ENCODE results near the gene NIPA2. TPM values are rescaled to one million over a fixed set of nuclear protein-coding genes. Genes with fewer than 3 reads are reported as not detected.

Gene NIPA2
- total RNA-seq, 2 donors from 2014 or later, result 28.1 to 34.3 TPM

DNA sequence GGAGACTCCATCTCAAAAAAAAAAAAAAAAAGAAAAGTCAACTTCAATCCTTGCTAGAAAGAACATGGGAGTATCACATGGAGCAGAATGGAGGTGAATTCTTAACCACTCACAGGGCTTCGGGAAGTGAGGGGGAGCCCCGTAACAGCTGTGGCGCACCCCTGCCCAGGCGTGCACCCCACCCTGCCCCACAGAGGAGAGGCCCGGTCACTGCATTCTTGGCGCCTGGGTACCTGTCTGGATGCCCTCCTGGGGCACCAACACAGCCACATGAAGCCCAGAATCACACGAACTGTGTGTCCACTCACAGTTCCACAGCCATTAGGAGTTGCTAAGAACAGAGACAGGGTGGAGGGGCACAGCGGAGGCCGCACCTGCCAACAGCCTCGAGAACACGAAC, 51.8 kb downstream of the NIPA2 start:
- DNase-seq (ENCODE audit: low spot score), result no peak
- H3K27me3 ChIP-seq, result no peaks in the 10 kb centered on the region
- H3K4me3 ChIP-seq, result no peak overlapping the region
- H3K27ac ChIP-seq, result no peak overlapping the region
- TF ChIP-seq, protein P1, sequence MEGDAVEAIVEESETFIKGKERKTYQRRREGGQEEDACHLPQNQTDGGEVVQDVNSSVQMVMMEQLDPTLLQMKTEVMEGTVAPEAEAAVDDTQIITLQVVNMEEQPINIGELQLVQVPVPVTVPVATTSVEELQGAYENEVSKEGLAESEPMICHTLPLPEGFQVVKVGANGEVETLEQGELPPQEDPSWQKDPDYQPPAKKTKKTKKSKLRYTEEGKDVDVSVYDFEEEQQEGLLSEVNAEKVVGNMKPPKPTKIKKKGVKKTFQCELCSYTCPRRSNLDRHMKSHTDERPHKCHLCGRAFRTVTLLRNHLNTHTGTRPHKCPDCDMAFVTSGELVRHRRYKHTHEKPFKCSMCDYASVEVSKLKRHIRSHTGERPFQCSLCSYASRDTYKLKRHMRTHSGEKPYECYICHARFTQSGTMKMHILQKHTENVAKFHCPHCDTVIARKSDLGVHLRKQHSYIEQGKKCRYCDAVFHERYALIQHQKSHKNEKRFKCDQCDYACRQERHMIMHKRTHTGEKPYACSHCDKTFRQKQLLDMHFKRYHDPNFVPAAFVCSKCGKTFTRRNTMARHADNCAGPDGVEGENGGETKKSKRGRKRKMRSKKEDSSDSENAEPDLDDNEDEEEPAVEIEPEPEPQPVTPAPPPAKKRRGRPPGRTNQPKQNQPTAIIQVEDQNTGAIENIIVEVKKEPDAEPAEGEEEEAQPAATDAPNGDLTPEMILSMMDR (IDR thresholded peaks at IDR 0.05), result no peak
- peaks cover 22% of the 10 kb centered on the region for H3K36me3 ChIP-seq
- H3K4me1 ChIP-seq, result no peaks in the 10 kb centered on the region
- H3K9me3 ChIP-seq, result no peaks in the 10 kb centered on the region

DNA sequence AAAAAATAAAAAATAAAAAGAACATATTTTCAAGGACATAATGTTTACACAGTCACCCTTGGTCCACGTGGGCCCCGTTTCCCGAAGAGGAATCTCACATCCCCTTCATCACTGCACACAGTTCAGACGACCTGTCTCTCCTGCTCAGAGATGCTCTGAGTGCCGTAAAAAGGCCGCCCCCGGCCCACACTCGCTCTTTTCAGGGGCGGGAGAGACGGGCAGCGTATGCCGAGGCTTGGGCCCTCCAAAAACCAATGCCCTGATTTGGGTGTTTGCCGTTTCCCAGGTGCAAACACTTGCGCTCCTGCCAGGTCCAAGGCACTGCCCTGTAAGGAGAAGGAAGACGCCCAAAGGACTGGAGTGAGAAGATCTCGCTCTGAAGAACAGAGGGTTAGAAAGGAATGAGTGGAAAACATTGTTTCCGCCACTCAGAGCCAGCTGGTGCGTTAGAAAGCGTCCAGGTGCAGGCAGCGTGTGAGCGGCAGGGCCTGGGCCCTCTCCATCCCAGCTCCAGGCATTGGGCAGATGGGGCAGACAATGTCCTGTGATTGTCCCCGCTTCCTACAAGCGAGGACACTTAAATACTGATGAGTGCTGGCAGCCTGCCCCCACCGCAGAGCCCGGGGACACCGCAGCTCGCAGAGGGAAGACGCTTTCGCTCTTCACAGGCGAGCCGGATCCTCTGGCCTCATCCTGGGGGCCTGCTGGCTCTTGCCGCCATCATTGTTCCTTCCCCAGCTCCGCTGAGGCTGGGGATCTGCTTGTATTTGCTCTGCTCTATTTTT, 53.2 kb downstream of the NIPA2 start:
- Histone ChIP-seq H3K27me3 (no peaks in the 10 kb centered on the region), H3K4me3 (no peak overlapping the region), H3K27ac (no peak overlapping the region), H3K36me3 (peaks cover 22% of the 10 kb centered on the region), H3K4me1 (no peaks in the 10 kb centered on the region), H3K9me3 (no peaks in the 10 kb centered on the region)
- DNase-seq (ENCODE audit: low spot score), result no peak
- TF ChIP-seq, protein P1 (IDR thresholded peaks at IDR 0.05), result no peak

DNA sequence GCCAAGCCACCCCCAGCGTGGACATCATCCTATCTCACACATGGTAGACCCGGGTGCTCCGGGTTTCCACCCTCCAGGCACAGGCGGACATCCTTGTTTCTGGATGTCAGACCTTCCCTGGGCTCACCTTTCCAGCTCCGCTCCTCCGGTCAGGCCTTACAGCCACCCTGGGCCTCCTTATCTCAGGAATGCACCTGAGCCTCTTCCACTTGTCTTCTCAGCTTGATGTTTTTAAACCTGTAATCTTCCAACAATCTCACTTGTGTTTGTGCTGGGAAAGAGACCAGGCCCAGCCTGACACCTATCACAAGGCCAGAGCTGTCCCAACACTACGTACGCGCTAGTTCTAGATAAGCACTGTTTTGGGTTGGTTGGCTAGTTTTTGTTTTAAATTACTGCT, 53.9 kb downstream of the NIPA2 start:
- Histone ChIP-seq H3K4me3 (no peak overlapping the region), H3K27me3 (no peaks in the 10 kb centered on the region), H3K4me1 (no peaks in the 10 kb centered on the region), H3K36me3 (peaks cover 26% of the 10 kb centered on the region), H3K9me3 (no peaks in the 10 kb centered on the region), H3K27ac (no peak overlapping the region)
- no peak for DNase-seq (ENCODE audit: low spot score)
- TF ChIP-seq, protein P1 (IDR thresholded peaks at IDR 0.05), result no peak

DNA sequence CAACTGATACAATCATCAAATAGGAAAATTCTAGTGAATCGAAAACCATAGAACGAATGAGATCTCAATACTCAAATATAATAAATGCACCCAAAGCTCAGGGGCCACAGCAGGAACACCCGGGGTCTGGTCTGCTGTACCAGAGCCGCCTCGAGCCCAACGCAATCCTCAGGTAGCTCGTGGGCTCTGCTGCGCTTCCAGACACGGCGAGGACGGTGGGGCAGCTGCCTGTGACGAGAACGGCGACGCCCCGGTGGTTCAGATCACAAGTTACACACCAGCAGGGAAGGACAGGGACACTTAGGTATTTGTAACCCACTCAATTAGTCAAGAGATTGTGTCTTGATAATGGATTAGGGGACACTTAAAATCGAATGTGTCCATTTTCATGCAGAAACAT, 54.6 kb downstream of the NIPA2 start:
- Histone ChIP-seq H3K27me3 (no peaks in the 10 kb centered on the region), H3K9me3 (no peaks in the 10 kb centered on the region), H3K36me3 (peaks cover 33% of the 10 kb centered on the region)

DNA sequence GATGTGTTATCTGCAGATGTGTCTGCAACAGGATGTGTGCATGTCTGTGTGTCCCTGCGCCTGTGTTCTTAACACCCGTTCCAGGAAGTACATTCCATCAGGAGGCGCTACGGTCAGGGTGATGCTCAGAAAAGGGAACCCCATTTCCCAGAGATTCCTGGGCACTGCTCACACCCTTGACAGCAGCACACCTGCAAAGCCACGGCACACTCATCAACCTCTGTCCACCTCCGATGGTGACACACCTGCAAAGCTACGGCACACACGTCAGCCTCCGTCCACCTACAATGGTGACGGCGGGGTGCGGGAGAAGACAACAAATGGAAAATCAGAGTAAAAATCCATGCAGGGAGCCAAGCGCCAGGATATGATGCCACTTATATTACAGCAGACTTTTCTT, 55.4 kb downstream of the NIPA2 start:
- Histone ChIP-seq H3K4me3 (no peak overlapping the region), H3K4me1 (no peaks in the 10 kb centered on the region), H3K9me3 (no peaks in the 10 kb centered on the region), H3K27ac (no peak overlapping the region), H3K36me3 (peaks cover 30% of the 10 kb centered on the region), H3K27me3 (no peaks in the 10 kb centered on the region)
- DNase-seq (ENCODE audit: low spot score), result no peak
- TF ChIP-seq, protein P1 (IDR thresholded peaks at IDR 0.05), result no peak

More for the DNA sequence above, 54.6 kb downstream of the NIPA2 start:
- DNase-seq (ENCODE audit: low spot score), result no peak
- H3K4me3 ChIP-seq, result no peak overlapping the region
- H3K4me1 ChIP-seq, result no peaks in the 10 kb centered on the region
- no peak overlapping the region for H3K27ac ChIP-seq
- TF ChIP-seq, protein P1 (IDR thresholded peaks at IDR 0.05), result no peak
